B cell (primary cell): Measurements from ENCODE around the gene QSOX1. TPM values are rescaled to one million over a fixed set of nuclear protein-coding genes. Genes with fewer than 3 reads are reported as not detected.

Experiments used
- ATAC-seq: fragments of 200-7000 bp; cut with Tn5 transposase; one replicate; pipeline ENCODE4 v1.10.0; 2021; ENCODE audit warnings: low read depth, mild to moderate bottlenecking, moderate number of reproducible peaks, moderate library complexity
- CTCF ChIA-PET: fragments of 350-600 bp; sonication (Branson Sonifier 250); formaldehyde crosslinking; loops from one replicate; lab custom pipeline; 2021; ENCODE audit warnings: antibody characterized with exemption, inconsistent platforms; lab: Charles Lee
- POLR2A ChIA-PET: fragments of 350-600 bp; sonication (Branson Sonifier 250); formaldehyde crosslinking; loops from one replicate; lab custom pipeline; 2021; ENCODE audit warnings: antibody characterized with exemption; lab: Charles Lee
- DNase-seq: peaks from one replicate; pipeline ENCODE4 v3.0.0; 2013
- H2AFZ ChIP-seq: 2 replicates; pipeline ENCODE4 v1.6.1; 2012; ENCODE audit warnings: mild to moderate bottlenecking, low read depth, low read length; ENCODE audit not compliant: insufficient read depth, poor library complexity, severe bottlenecking
- H3K27ac ChIP-seq, 2 donors: 1 replicate in 1 of 2; 2 replicates in 1 of 2; pipeline ENCODE4 v1.5.1; 2012 to 2013; ENCODE audit warnings: low read length in 2 of 2, mild to moderate bottlenecking in 2 of 2, moderate library complexity in 1 of 2
- H3K27me3 ChIP-seq, 4 experiments: fragments of 200-600 bp in 1 of 4; sonication (generic) in 1 of 4; replicated peaks in 1 of 4; 1 replicate in 2 of 4; 2 replicates in 2 of 4; pipeline versions ENCODE4 v1.6.1 to v1.7.0; 2013 to 2016; ENCODE audit warnings: low read length in 3 of 4, mild to moderate bottlenecking in 2 of 4, mixed read lengths in 1 of 4, moderate library complexity in 1 of 4; ENCODE audit not compliant: insufficient read depth in 4 of 4, control insufficient read depth in 3 of 4; ENCODE audit errors: control extremely low read depth in 1 of 4
- H3K36me3 ChIP-seq, 2 experiments: replicated peaks in 1 of 2; 1 replicate in 1 of 2; 2 replicates in 1 of 2; pipeline versions ENCODE4 v1.6.1 to v1.7.1; 2013; ENCODE audit warnings: low read length in 1 of 2; ENCODE audit not compliant: insufficient read depth in 2 of 2, control insufficient read depth in 1 of 2; ENCODE audit errors: control extremely low read depth in 1 of 2, extremely low read depth in 1 of 2
- H3K4me1 ChIP-seq, 2 donors: fragments of 200-600 bp in 1 of 2; sonication (generic) in 1 of 2; 1 replicate in 1 of 2; 2 replicates in 1 of 2; pipeline versions ENCODE4 v1.5.1 to v1.6.1; 2013 to 2017; ENCODE audit warnings: low read length in 2 of 2; ENCODE audit not compliant: control insufficient read depth in 2 of 2, insufficient read depth in 2 of 2
- H3K4me2 ChIP-seq: replicated peaks from 2 replicates; pipeline ENCODE3; 2012; ENCODE audit warnings: mild to moderate bottlenecking, low read depth, low read length; ENCODE audit not compliant: poor library complexity, severe bottlenecking
- H3K4me3 ChIP-seq, 5 experiments: fragments of 200-600 bp in 1 of 5; sonication (generic) in 1 of 5; 1 replicate in 3 of 5; 2 replicates in 2 of 5; pipeline versions ENCODE4 v1.5.1 to v1.7.0; 2011 to 2016; ENCODE audit warnings: low read length in 4 of 5, mild to moderate bottlenecking in 4 of 5, low read depth in 2 of 5, control low read depth in 1 of 5, moderate library complexity in 1 of 5; ENCODE audit not compliant: insufficient read depth in 1 of 5; ENCODE audit errors: control extremely low read depth in 1 of 5, extremely low read depth in 1 of 5
- H3K79me2 ChIP-seq: fragments of 200-600 bp; sonication (generic); one replicate; pipeline ENCODE4 v1.6.0; 2016; ENCODE audit warnings: low read length; ENCODE audit not compliant: control insufficient read depth, insufficient read depth
- H3K9ac ChIP-seq: fragments of 200-600 bp; sonication (generic); 2 replicates; pipeline ENCODE4 v1.6.1; 2017; ENCODE audit warnings: mild to moderate bottlenecking, low read length, moderate library complexity
- H3K9me3 ChIP-seq, 3 donors: one replicate each; pipeline versions ENCODE4 v1.6.1 to v1.7.1; 2013; ENCODE audit warnings: low read length in 2 of 3; ENCODE audit not compliant: control insufficient read depth in 2 of 3, insufficient read depth in 1 of 3; ENCODE audit errors: control extremely low read depth in 1 of 3
- H4K20me1 ChIP-seq: 2 replicates; pipeline ENCODE4 v1.6.0; 2012; ENCODE audit warnings: mild to moderate bottlenecking, low read length; ENCODE audit not compliant: insufficient read depth, control insufficient read depth, poor library complexity, severe bottlenecking
- H3K27ac Mint-ChIP-seq: one replicate; pipeline ENCODE4 v1.8.0; 2021; ENCODE audit warnings: mixed read lengths
- H3K27me3 Mint-ChIP-seq: one replicate; pipeline ENCODE4 v1.8.0; 2021; ENCODE audit warnings: mixed read lengths
- H3K4me1 Mint-ChIP-seq: one replicate; pipeline ENCODE4 v1.8.0; 2021; ENCODE audit warnings: mixed read lengths
- H3K4me3 Mint-ChIP-seq: one replicate; pipeline ENCODE4 v1.8.0; 2021; ENCODE audit warnings: mixed read lengths
- H3K9me3 Mint-ChIP-seq: one replicate; pipeline ENCODE4 v1.8.0; 2022; ENCODE audit warnings: mixed read lengths; ENCODE audit not compliant: insufficient read depth
- EZH2 ChIP-seq: IDR thresholded peaks from 2 replicates; pipeline ENCODE4 v1.6.1; 2012; ENCODE audit warnings: borderline replicate concordance, low read depth, mild to moderate bottlenecking, moderate library complexity, low read length; ENCODE audit not compliant: insufficient read depth, poor library complexity, severe bottlenecking
- WGBS: methylation state at CpG from one replicate; pipeline ENCODE4 v1.1.5; 2013; ENCODE audit warnings: missing lambda C conversion rate; ENCODE audit not compliant: insufficient coverage; 5-methylcytosine and 5-hydroxymethylcytosine counted together
- intact Hi-C: fragments of 100-400 bp; cut with micrococcal nuclease; formaldehyde crosslinking; loops from one replicate; pipeline ENCODE4 v1.10.0; 2022
- polyA plus RNA-seq: library from polyadenylated mRNA; depleted of rRNA; stranded (reverse); fragments of >200 nt; gene quantifications from 2 replicates; pipeline ENCODE4 v1.2.3, GENCODE V29; 2012
- total RNA-seq, 2 donors: library from RNA; stranded (reverse); fragments of 120-200 nt in 1 of 2; gene quantifications; 1 replicate in 1 of 2; 2 replicates in 1 of 2; pipeline versions ENCODE4 v1.2.3 to v1.2.4, GENCODE V29; 2013 to 2022
- TF ChIP-seq, protein P1 (sequence below): fragments of 200-600 bp; IDR thresholded peaks from one replicate; pipeline ENCODE4 v1.8.0; 2022; ENCODE audit warnings: antibody characterized with exemption, mild to moderate bottlenecking

Gene QSOX1
- total and polyA plus RNA-seq, 2 donors (not counting 1 experiment from before 2014, with no cell fraction given): 11.4 to 20.6 TPM

DNA sequence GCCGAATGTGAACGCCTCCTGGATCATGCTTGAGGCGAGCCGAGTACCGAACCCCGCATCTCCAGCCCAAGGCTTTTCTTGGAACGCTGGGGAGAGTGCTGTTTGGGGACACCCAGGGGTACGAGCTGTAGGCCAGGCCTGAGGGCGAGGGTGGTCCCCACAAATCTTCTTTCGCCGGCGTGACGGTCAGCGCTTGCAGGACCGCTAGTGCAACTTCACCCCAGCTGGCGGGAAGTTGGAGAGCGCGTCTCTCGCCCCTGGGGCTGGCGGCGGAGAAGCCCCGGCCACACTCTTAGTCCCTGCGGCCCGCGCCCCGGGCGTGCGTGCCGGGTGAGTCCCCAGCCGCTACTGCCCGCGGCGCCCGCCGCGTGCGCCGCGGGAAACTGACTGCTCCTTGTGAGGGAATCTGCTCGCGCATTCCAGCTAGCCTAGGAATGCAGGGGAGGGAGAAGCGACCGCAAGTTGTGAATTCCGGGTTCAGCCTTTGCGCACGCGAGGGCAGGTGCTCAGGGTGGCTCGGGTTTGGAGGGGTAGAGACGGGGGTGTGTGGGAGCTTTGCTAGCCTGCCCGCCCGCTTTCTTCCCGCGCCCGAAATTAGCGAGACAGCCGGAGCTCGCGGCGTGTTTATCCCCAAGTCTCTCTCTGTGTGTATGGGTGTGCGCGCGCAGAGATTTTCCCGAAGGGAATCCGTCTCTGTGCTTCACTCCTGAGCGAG is 76.3 kb downstream of the QSOX1 start:
- H3K4me3 ChIP-seq: peak overlapping the region in 4 of 5 experiments; percentile 2 to 58 (median 54)
- Mint-ChIP-seq H3K27me3 (peaks cover 57% of the 10 kb centered on the region), H3K4me1 (peaks cover 38% of the 10 kb centered on the region), H3K27ac (no peak overlapping the region), H3K9me3 (no peaks in the 10 kb centered on the region), H3K4me3 (peak overlapping the region; percentile 80)
- H3K27me3 ChIP-seq: peaks cover 0 to 85% (median 61%) of the 10 kb centered on the region in 4 experiments
- ChIA-PET CTCF (interaction anchor here (0.5 kb wide), 1 partner anchor 17 kb away, joined by 3 read pairs; no protein-coding TSS in a partner anchor), POLR2A (no interaction called here)
- ATAC-seq (no peak), DNase-seq (peak; percentile 55)
- H3K4me2 ChIP-seq: peak overlapping the region; percentile 98
- no peaks in the 10 kb centered on the region for H4K20me1 ChIP-seq
- H3K27ac ChIP-seq: no peak overlapping the region
- under 1% methylated on average over 65 of the region's 65 CpGs for WGBS
- H3K9ac ChIP-seq: peak overlapping the region; percentile 68
- peaks cover 59 to 67% of the 10 kb centered on the region in 2 donors for H3K4me1 ChIP-seq
- intact Hi-C loops: no loop called here
- H3K36me3 ChIP-seq: no peaks in the 10 kb centered on the region
- no peak for TF ChIP-seq EZH2
- TF ChIP-seq, protein P1, sequence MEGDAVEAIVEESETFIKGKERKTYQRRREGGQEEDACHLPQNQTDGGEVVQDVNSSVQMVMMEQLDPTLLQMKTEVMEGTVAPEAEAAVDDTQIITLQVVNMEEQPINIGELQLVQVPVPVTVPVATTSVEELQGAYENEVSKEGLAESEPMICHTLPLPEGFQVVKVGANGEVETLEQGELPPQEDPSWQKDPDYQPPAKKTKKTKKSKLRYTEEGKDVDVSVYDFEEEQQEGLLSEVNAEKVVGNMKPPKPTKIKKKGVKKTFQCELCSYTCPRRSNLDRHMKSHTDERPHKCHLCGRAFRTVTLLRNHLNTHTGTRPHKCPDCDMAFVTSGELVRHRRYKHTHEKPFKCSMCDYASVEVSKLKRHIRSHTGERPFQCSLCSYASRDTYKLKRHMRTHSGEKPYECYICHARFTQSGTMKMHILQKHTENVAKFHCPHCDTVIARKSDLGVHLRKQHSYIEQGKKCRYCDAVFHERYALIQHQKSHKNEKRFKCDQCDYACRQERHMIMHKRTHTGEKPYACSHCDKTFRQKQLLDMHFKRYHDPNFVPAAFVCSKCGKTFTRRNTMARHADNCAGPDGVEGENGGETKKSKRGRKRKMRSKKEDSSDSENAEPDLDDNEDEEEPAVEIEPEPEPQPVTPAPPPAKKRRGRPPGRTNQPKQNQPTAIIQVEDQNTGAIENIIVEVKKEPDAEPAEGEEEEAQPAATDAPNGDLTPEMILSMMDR: no peak
- peak overlapping the region; percentile 72 for H2AFZ ChIP-seq
- H3K79me2 ChIP-seq: no peaks in the 10 kb centered on the region
- H3K9me3 ChIP-seq: peaks cover 0 to 61% (median 0%) of the 10 kb centered on the region in 3 donors

DNA sequence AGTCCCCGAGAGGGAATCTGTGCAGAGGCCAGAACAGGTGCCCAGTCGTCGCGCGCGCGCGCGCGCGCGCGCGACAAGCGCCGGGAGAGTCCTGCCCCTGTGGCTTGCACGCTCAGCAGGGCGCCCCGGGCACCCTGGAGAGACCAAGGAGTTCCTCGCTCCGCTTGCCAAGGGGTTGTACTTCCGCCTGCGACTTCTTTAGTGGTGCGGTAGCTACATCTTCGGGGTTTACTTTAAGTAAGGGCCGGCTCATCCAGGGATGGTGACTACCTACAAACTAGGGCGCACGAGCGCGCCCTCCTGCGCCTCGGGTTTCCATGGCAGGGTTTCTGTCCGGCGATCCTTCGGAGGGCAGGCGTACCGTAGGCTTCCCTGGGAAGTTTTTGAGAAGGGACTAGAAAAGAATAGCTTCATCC is 76.8 kb downstream of the QSOX1 start:
- ChIA-PET POLR2A (no interaction called here), CTCF (no interaction called here)
- Histone ChIP-seq H3K4me3 (peak overlapping the region in 4 of 5 experiments; percentile 2 to 58 (median 54)), H3K27me3 (peaks cover 0 to 85% (median 64%) of the 10 kb centered on the region in 4 experiments), H3K36me3 (no peaks in the 10 kb centered on the region), H3K4me2 (peak overlapping the region; percentile 98), H4K20me1 (no peaks in the 10 kb centered on the region), H2AFZ (peak overlapping the region; percentile 72), H3K9me3 (peaks cover 0 to 60% (median 0%) of the 10 kb centered on the region in 3 donors), H3K79me2 (no peaks in the 10 kb centered on the region), H3K9ac (peak overlapping the region; percentile 68), H3K4me1 (peaks cover 60 to 72% of the 10 kb centered on the region in 2 donors), H3K27ac (no peak overlapping the region)
- H3K4me3 Mint-ChIP-seq: peak overlapping the region; percentile 80
- 1% methylated on average over 36 of the region's 37 CpGs for WGBS
- H3K4me1 Mint-ChIP-seq: peaks cover 43% of the 10 kb centered on the region
- H3K27ac Mint-ChIP-seq: no peak overlapping the region
- TF ChIP-seq, protein P1: no peak
- no peak for TF ChIP-seq EZH2
- DNase-seq (peak; percentile 53), ATAC-seq (no peak)
- no peaks in the 10 kb centered on the region for H3K9me3 Mint-ChIP-seq
- peaks cover 63% of the 10 kb centered on the region for H3K27me3 Mint-ChIP-seq
- intact Hi-C loops: no loop called here
